ENCODE results near the gene HOXB9. TPM values are rescaled to one million over a fixed set of nuclear protein-coding genes. Genes with fewer than 3 reads are reported as not detected.

The HOXB9 gene
- total RNA-seq, 2 experiments from 2014 or later, result not detected

DNA sequence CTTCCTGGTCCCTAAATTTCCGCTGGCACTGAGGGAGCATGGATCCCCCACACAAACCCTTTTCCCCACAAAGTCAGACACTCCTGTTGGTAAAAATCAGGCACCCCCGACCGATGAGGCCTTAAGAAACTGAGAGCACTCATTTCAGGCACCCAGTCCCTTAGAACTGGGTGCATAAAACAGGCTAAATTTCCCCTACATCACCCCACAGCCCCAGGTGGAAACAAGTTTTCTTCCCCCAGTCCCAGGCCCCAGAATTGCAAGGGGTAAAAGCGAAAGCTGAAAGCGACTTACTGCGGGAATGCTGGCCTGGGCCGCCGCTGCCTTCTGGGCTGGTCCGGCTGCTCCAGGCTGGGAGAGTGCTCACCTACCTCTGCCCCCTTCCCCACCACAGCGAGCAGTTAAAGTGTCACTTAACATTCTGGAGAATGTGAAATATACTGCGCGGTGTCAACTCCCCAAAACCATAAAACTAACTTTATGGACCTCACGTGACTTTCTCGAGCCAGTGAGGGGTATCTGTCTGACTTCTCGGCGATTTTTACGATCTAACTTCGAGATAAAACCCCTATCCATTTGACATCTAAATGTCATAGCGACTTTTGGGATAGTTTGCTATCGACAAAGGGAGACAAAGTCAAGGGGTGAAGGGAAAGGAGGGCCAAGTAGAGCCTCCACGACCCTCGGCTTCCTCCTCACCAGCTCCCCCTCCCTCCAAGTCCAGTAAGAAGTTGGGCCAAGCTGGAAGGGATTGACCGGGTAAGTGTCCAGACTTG, 36.1 kb downstream of the HOXB9 start, which contains the start of gene HOXB3:
Gene HOXB3, minus strand, starts transcription at position 411 of the 776 bp plus-strand sequence. CDS start 37,767 bp downstream, outside the sequence.
- DNase-seq (no peak), ATAC-seq (ENCODE audit: poor library complexity) (no peak)
- H3K4me3 ChIP-seq (ENCODE audit: low read length), result no peak within 1 kb of the TSS
- peaks cover 0 to 7% of the 10 kb centered on the region in 2 experiments for H3K9me3 ChIP-seq (ENCODE audit: control insufficient read depth in 1 of 2, insufficient read depth in 1 of 2, low read length in 2 of 2)
- Mint-ChIP-seq H3K4me1 (ENCODE audit: low read depth) (peaks cover 33% of the 10 kb centered on the region), H3K4me3 (peak within 1 kb of the TSS; percentile 49), H3K27ac (no peak within 1 kb of the TSS), H3K27me3 (peaks cover 98% of the 10 kb centered on the region), H3K36me3 (ENCODE audit: low read depth) (no peaks in the 10 kb centered on the region), H3K9me3 (no peaks in the 10 kb centered on the region)
- intact Hi-C loops (cut with DNase I, micrococcal nuclease), result loop anchor here (5.0 kb wide), 3 partner anchors 98 to 508 kb away; no protein-coding TSS in a partner anchor
- TF ChIP-seq, protein P1, sequence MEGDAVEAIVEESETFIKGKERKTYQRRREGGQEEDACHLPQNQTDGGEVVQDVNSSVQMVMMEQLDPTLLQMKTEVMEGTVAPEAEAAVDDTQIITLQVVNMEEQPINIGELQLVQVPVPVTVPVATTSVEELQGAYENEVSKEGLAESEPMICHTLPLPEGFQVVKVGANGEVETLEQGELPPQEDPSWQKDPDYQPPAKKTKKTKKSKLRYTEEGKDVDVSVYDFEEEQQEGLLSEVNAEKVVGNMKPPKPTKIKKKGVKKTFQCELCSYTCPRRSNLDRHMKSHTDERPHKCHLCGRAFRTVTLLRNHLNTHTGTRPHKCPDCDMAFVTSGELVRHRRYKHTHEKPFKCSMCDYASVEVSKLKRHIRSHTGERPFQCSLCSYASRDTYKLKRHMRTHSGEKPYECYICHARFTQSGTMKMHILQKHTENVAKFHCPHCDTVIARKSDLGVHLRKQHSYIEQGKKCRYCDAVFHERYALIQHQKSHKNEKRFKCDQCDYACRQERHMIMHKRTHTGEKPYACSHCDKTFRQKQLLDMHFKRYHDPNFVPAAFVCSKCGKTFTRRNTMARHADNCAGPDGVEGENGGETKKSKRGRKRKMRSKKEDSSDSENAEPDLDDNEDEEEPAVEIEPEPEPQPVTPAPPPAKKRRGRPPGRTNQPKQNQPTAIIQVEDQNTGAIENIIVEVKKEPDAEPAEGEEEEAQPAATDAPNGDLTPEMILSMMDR (IDR thresholded peaks at IDR 0.05), result no peak
- peaks cover 43% of the 10 kb centered on the region for H3K4me1 ChIP-seq (ENCODE audit: insufficient read depth, low read length)
- H3K27ac ChIP-seq (ENCODE audit: low read depth in 1 of 2, low read length in 2 of 2), result no peak within 1 kb of the TSS
- peaks cover 80 to 94% of the 10 kb centered on the region in 2 experiments for H3K27me3 ChIP-seq (ENCODE audit: control insufficient read depth in 1 of 2, insufficient read depth in 2 of 2, low read length in 2 of 2)
- ChIA-PET CTCF (interaction anchor here (1.2 kb wide), 1 partner anchor 22 kb away, joined by 3 read pairs; no protein-coding TSS in a partner anchor), POLR2A (interaction anchor here (1.3 kb wide), 1 partner anchor 328 kb away, joined by 5 read pairs; no protein-coding TSS in a partner anchor)
- no peaks in the 10 kb centered on the region for H3K36me3 ChIP-seq (ENCODE audit: insufficient read depth, low read length)

GRCh38 chr17:48589060-48589830, 36.9 kb downstream of the HOXB9 start:
- H3K27ac ChIP-seq (ENCODE audit: low read depth in 1 of 2, low read length in 2 of 2), result no peak overlapping the region
- H3K27me3 ChIP-seq (ENCODE audit: control insufficient read depth in 1 of 2, insufficient read depth in 2 of 2, low read length in 2 of 2), result peaks cover 75 to 89% of the 10 kb centered on the region in 2 experiments
- H3K9me3 Mint-ChIP-seq, result no peaks in the 10 kb centered on the region
- peaks cover 45% of the 10 kb centered on the region for H3K4me1 ChIP-seq (ENCODE audit: insufficient read depth, low read length)
- no peak overlapping the region for H3K4me3 Mint-ChIP-seq
- no peaks in the 10 kb centered on the region for H3K36me3 Mint-ChIP-seq (ENCODE audit: low read depth)
- H3K27me3 Mint-ChIP-seq, result peaks cover 100% of the 10 kb centered on the region
- H3K9me3 ChIP-seq (ENCODE audit: control insufficient read depth in 1 of 2, insufficient read depth in 1 of 2, low read length in 2 of 2), result peaks cover 0 to under 1% of the 10 kb centered on the region in 2 experiments
- ATAC-seq (ENCODE audit: poor library complexity), result no peak
- H3K27ac Mint-ChIP-seq, result no peak overlapping the region
- CTCF ChIA-PET, result interaction anchor here (1.0 to 2.4 kb wide), 8 partner anchors 23 to 255 kb away, joined by 3 to 11 read pairs (median 4); no protein-coding TSS in a partner anchor
- H3K4me3 ChIP-seq (ENCODE audit: low read length), result no peak overlapping the region
- POLR2A ChIA-PET, result interaction anchor here (0.8 to 1.3 kb wide), 3 partner anchors 136 to 327 kb away, joined by 3 to 5 read pairs (median 4); no protein-coding TSS in a partner anchor
- H3K36me3 ChIP-seq (ENCODE audit: insufficient read depth, low read length), result no peaks in the 10 kb centered on the region
- TF ChIP-seq, protein P1 (IDR thresholded peaks at IDR 0.05), result no peak
- intact Hi-C loops (cut with DNase I, micrococcal nuclease), result no loop called here
- DNase-seq, result no peak
- peaks cover 36% of the 10 kb centered on the region for H3K4me1 Mint-ChIP-seq (ENCODE audit: low read depth)

GRCh38 chr17:48588528-48588927, 37.6 kb downstream of the HOXB9 start:
- Mint-ChIP-seq H3K4me1 (ENCODE audit: low read depth) (peaks cover 31% of the 10 kb centered on the region), H3K27ac (no peak overlapping the region)
- POLR2A ChIA-PET, result interaction anchor here (0.8 to 1.3 kb wide), 2 partner anchors 135 to 257 kb away, joined by 3 to 4 read pairs; no protein-coding TSS in a partner anchor

More at GRCh38 chr17:48588528-48588927, 37.6 kb downstream of the HOXB9 start:
- no peak for DNase-seq
- peaks cover 73 to 87% of the 10 kb centered on the region in 2 experiments for H3K27me3 ChIP-seq (ENCODE audit: control insufficient read depth in 1 of 2, insufficient read depth in 2 of 2, low read length in 2 of 2)
- H3K9me3 ChIP-seq (ENCODE audit: control insufficient read depth in 1 of 2, insufficient read depth in 1 of 2, low read length in 2 of 2), result no peaks in the 10 kb centered on the region
- CTCF ChIA-PET, result interaction anchor here (1.0 to 2.4 kb wide), 8 partner anchors 24 to 255 kb away, joined by 3 to 11 read pairs (median 4); no protein-coding TSS in a partner anchor
- H3K27ac ChIP-seq (ENCODE audit: low read depth in 1 of 2, low read length in 2 of 2), result no peak overlapping the region
- no peak for ATAC-seq (ENCODE audit: poor library complexity)
- no peak overlapping the region for H3K4me3 ChIP-seq (ENCODE audit: low read length)
- intact Hi-C loops (cut with DNase I, micrococcal nuclease), result no loop called here
- H3K4me1 ChIP-seq (ENCODE audit: insufficient read depth, low read length), result peaks cover 38% of the 10 kb centered on the region
- Mint-ChIP-seq H3K9me3 (no peaks in the 10 kb centered on the region), H3K36me3 (ENCODE audit: low read depth) (no peaks in the 10 kb centered on the region), H3K4me3 (no peak overlapping the region), H3K27me3 (peaks cover 100% of the 10 kb centered on the region)
- no peaks in the 10 kb centered on the region for H3K36me3 ChIP-seq (ENCODE audit: insufficient read depth, low read length)
- TF ChIP-seq, protein P1 (IDR thresholded peaks at IDR 0.05), result no peak

Data from CD4-positive, alpha-beta T cell (primary cell).